Measurements from ENCODE around the gene C3orf18.

C3orf18 gene

GRCh38 chr3:50603261-50604109, 35.9 kb upstream of the C3orf18 start:
- DNase-seq, result no peak

- no peak for DNase-seq
Measured at GRCh38 chr3:50602595-50603191, 35.1 kb upstream of the C3orf18 start.

GRCh38 chr3:50600841-50601591, 33.5 kb upstream of the C3orf18 start:
- peak; percentile 68 for DNase-seq

GRCh38 chr3:50600141-50600753, 32.7 kb upstream of the C3orf18 start:
- DNase-seq, result no peak

- no peak for DNase-seq
Measured at GRCh38 chr3:50599716-50600118, 32.2 kb upstream of the C3orf18 start.

- no peak for DNase-seq
Measured at GRCh38 chr3:50599115-50599715, 31.7 kb upstream of the C3orf18 start.

- DNase-seq, result no peak
Measured at GRCh38 chr3:50594253-50594785, 26.8 kb upstream of the C3orf18 start.

GRCh38 chr3:50592568-50592967, 25.0 kb upstream of the C3orf18 start:
- no peak for DNase-seq

- no peak for DNase-seq
Measured at GRCh38 chr3:50591196-50591741, 23.7 kb upstream of the C3orf18 start.

- no peak for DNase-seq
Measured at GRCh38 chr3:50588759-50589433, 21.3 kb upstream of the C3orf18 start.

- DNase-seq, result no peak
Measured at GRCh38 chr3:50587806-50588758, 20.5 kb upstream of the C3orf18 start.

- DNase-seq, result no peak
Measured at GRCh38 chr3:50587373-50587772, 19.8 kb upstream of the C3orf18 start.

- DNase-seq, result no peak
Measured at GRCh38 chr3:50586763-50587070, 19.2 kb upstream of the C3orf18 start.

GRCh38 chr3:50585919-50586762, 18.6 kb upstream of the C3orf18 start:
- DNase-seq, result no peak

- no peak for DNase-seq
Measured at GRCh38 chr3:50584391-50584790, 16.8 kb upstream of the C3orf18 start.

GRCh38 chr3:50583897-50584296, 16.4 kb upstream of the C3orf18 start:
- no peak for DNase-seq

GRCh38 chr3:50582083-50582482, 14.5 kb upstream of the C3orf18 start:
- no peak for DNase-seq

- no peak for DNase-seq
Measured at GRCh38 chr3:50581459-50581842, 13.9 kb upstream of the C3orf18 start.

GRCh38 chr3:50580683-50581458, 13.3 kb upstream of the C3orf18 start:
- DNase-seq, result no peak

Measured in DMS 273 treated with DMSO at 0.1 percent for 48 hours (cell line).